Activated T-cell treated with anti-CD3 and anti-CD28 coated beads, Interleukin-2, amount 50 U/mL, for 1 hour (primary cell): ENCODE measurements around the gene CCDC3.
"Not testable (repeated sequence)": the region's sequence is repeated elsewhere in the genome, so short reads cannot be mapped to it uniquely, and the experiment has no call there.

Experiments used
- DNase-seq: peaks from one replicate; pipeline ENCODE4 v3.0.0-alpha.2; 2020

Gene CCDC3

DNA sequence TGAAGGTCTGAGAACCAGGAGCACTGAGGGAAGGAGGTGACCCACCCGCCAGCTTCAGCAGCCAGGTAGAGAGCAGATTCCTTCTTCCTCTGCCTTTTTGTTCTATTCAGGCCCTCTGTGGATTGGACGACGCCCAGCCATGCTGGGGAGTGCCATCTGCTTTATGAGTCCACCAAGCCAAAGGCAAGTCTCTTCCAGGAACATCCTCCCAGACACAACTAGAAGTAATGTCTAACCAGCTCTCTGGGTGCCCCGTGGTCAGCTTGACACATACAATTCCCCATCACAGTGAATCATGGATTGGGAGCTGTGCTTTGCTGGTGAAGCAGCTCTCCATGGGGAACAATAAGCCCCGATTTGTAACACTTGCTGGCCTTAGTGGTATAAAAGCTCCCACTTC is 125.2 kb downstream of the CCDC3 start:
- no peak for DNase-seq

- no peak for DNase-seq
These were observed 126.4 kb downstream of the CCDC3 start for GRCh38 chr10:12875100-12875499.

DNA sequence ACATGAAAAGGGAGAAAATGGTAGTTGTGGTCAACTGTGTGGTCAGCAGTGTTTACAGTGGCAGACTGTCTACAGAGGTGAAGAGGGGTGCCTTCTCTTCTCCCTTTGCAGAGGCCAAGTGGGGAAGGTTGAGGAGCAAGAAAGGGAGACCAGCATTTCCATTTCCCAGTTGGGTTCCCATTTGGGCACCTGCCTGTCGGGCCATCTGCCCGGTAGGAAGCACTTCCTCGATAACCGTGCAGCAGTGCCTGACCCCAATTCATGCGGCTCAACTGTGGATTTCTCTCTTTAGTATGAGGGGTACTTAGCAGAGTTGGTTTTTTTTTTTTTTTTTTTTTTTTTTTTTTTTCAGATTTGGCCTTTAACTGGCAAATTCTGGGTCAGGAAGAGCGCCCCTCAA is 127.0 kb downstream of the CCDC3 start:
- no peak for DNase-seq

DNA sequence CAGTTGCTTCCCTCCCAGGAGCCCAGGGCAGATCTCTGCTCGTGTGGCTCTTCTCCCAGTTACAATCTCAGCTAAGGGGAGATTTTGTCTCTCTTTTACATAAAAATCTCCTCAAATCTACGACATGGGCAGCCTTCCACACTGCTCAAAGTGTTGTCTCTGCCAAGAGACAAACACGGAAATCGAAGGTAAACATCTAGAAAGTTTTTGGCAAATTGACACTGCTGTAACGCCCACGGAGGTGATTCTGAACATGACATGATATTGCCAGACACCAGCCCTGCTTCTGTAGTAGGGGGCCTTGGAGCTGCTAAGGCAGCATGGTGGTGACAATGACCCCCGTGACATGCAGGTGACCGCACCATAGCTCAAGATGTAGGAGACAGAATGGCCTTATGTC is 128.3 kb downstream of the CCDC3 start:
- DNase-seq, result no peak

GRCh38 chr10:12872577-12872976 is 128.9 kb downstream of the CCDC3 start:
- DNase-seq, result no peak

GRCh38 chr10:12869427-12869826 is 132.1 kb downstream of the CCDC3 start:
- no peak for DNase-seq

DNA sequence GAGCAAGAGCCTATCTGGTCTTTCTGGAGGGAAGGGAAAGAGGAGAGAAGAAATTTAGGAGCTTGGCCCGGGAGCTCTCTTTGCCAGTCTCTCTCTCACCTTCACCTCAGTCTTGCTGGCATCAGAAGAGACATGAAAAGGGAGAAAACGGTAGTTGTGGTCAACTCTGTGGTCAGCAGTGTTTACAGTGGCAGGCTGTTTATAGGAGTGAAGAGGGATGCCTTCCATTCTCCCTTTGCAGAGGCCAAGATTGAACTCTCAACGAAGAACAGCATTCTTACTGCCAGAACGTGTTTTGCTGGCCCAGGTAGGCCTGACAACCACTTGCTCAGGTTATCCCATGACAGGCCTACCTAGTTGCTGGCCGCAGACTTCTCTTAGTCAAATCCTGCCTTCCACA is 133.3 kb downstream of the CCDC3 start:
- no peak for DNase-seq

- DNase-seq, result not testable (repeated sequence)
These were observed 136.0 kb downstream of the CCDC3 start for GRCh38 chr10:12865515-12865914.

- DNase-seq, result no peak
These were observed 139.1 kb downstream of the CCDC3 start for GRCh38 chr10:12862459-12862858.

DNA sequence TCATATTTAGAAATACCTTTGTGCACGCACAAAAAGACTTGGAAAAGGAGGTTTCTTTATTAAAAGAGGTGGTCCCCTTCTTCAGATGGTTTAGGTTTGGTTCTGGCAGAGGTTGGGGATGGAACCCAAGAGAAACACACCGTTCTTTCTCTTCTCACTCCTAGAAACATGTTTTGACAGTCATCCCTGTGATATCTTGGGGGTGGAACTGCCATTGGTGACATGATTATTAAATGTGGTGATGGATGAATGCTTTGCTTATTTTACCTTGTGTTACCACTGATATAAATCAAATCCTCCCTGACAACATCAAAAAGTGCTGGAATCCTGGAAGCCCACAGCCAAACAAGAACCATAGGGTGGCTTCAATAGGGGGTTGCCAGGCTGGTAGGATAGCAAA is 146.5 kb downstream of the CCDC3 start:
- no peak for DNase-seq

GRCh38 chr10:12852687-12853086 is 148.8 kb downstream of the CCDC3 start:
- DNase-seq, result no peak

- DNase-seq, result no peak
These were observed 152.0 kb downstream of the CCDC3 start for GRCh38 chr10:12849319-12850181.

- DNase-seq, result no peak
These were observed 152.9 kb downstream of the CCDC3 start for GRCh38 chr10:12848439-12849173.

DNA sequence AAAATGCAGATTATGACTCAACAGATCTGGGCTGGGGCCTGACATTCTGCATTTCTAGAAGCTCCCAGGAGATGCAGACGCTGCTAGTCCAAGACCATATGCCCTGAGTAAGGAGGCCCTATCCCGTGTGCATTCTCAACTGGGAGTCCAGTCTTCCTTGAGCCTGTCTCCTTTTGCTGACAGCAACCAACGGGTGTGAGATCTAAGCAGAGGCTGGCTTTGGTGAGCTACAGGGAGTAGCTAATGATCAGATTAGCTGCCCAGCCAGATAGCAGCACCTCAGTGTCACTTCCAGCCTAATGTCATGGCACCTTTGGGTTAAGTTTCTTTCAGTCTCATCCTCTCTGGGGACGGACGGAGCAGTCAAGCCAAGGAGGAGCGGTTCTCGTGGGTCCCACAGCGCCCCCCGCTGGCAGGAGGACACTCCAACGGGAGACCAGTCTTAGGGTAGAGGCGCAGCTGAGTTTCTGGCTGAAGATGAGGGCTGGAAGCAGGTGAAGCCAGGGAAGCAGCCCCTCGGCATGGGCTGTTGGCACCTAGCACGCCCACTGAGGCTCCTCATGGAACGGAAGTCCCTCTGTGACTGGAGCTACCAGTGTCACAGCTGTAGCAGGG is 154.0 kb downstream of the CCDC3 start:
- no peak for DNase-seq

- no peak for DNase-seq
These were observed 154.8 kb downstream of the CCDC3 start for GRCh38 chr10:12846718-12847117.
